Fibroblast of skin of abdomen (primary cell): Measurements from ENCODE around the gene HINT2.

Experiments used
- DNase-seq: peaks from one replicate; pipeline ENCODE4 v3.0.0-alpha.2; 2013

The HINT2 gene

GRCh38 chr9:35840881-35841644 lies 26.2 kb upstream of the HINT2 start:
- no peak for DNase-seq

- no peak for DNase-seq
Observed at GRCh38 chr9:35839926-35840325, 25.1 kb upstream of the HINT2 start.

GRCh38 chr9:35836595-35836994 lies 21.8 kb upstream of the HINT2 start:
- no peak for DNase-seq

GRCh38 chr9:35835766-35836165 lies 20.9 kb upstream of the HINT2 start:
- no peak for DNase-seq

GRCh38 chr9:35835216-35835632 lies 20.4 kb upstream of the HINT2 start:
- no peak for DNase-seq

GRCh38 chr9:35834260-35835215 lies 19.7 kb upstream of the HINT2 start:
- no peak for DNase-seq

- DNase-seq = no peak
Observed at GRCh38 chr9:35832814-35833213, 18.0 kb upstream of the HINT2 start.

GRCh38 chr9:35831040-35831439 lies 16.2 kb upstream of the HINT2 start:
- no peak for DNase-seq

- DNase-seq = no peak
Observed at GRCh38 chr9:35829764-35830096, 14.9 kb upstream of the HINT2 start.

- peak; percentile 90 for DNase-seq
Observed at GRCh38 chr9:35829084-35829763, 14.4 kb upstream of the HINT2 start, which contains the start of gene TMEM8B. Gene TMEM8B (plus strand): TSS chr9:35829228. CDS start chr9:35829448, 220 bp downstream.

GRCh38 chr9:35828716-35829083 lies 13.9 kb upstream of the HINT2 start, which contains the start of gene FAM221B:
Gene FAM221B (minus strand): TSS chr9:35828732. CDS start chr9:35826161, 2,571 bp downstream.
- DNase-seq = no peak

- DNase-seq = peak; percentile 71
Observed at GRCh38 chr9:35827486-35827885, 12.6 kb upstream of the HINT2 start.

GRCh38 chr9:35826071-35826701 lies 11.3 kb upstream of the HINT2 start:
- DNase-seq = peak; percentile 60

GRCh38 chr9:35822926-35823325 lies 8.1 kb upstream of the HINT2 start:
- no peak for DNase-seq

GRCh38 chr9:35820076-35820475 lies 5.2 kb upstream of the HINT2 start:
- DNase-seq = peak; percentile 82

GRCh38 chr9:35818341-35818740 lies 3.5 kb upstream of the HINT2 start:
- no peak for DNase-seq

- DNase-seq = no peak
Observed at GRCh38 chr9:35816708-35817107, 1.9 kb upstream of the HINT2 start.

GRCh38 chr9:35814106-35814840 lies 569 bp downstream of the HINT2 start:
- peak; percentile 41 for DNase-seq

GRCh38 chr9:35813434-35814105 lies 1.3 kb downstream of the HINT2 start:
- DNase-seq = peak; percentile 32

GRCh38 chr9:35812025-35812602 lies 2.7 kb downstream of the HINT2 start, which contains the start of gene SPAG8:
Gene SPAG8 (minus strand): TSS chr9:35812262. CDS start chr9:35812147, 115 bp downstream.
- DNase-seq = peak; percentile 96
